Fibroblast of peridontal ligament (primary cell): ENCODE results near the gene SH3YL1.

Experiments
- DNase-seq: peaks from one replicate; pipeline ENCODE4 v3.0.0-alpha.2; 2010; ENCODE audit errors: extremely low read depth

Gene SH3YL1

DNA sequence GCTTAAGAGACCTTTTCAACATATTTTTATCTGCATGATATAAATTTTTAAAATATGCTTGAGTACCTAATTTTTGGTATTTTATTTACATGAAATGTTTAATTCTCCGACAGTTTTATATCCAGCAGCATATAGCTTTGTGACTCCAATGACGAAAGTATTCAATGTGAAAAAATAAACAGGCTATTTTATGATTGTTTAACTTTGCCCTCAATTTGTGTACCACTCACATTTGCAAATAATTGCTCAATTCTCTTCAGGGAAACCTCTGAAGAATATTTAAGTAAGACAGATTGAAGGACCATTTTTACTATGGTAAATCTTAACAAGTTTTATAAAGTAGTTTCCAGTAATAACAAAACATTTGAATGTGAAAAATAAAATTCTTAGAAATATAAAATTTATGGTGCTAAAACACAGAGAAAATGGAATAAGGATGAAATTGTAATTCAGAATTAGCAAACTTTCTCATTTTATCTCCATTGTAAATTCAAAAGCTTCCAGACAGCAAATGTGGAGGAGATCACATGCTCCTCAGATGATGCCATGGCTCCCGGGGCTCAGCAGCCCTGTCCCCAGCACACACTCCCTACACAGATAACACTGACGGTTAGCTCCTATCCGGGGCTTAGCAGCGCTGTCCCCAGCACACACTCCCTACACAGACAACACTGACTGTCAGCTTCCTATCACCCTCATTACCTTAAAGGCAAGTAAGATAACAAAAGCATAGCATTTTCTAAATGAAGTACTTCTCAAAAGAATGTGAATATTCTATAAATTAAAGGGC lies 39.7 kb downstream of the SH3YL1 start:
- no peak for DNase-seq

DNA sequence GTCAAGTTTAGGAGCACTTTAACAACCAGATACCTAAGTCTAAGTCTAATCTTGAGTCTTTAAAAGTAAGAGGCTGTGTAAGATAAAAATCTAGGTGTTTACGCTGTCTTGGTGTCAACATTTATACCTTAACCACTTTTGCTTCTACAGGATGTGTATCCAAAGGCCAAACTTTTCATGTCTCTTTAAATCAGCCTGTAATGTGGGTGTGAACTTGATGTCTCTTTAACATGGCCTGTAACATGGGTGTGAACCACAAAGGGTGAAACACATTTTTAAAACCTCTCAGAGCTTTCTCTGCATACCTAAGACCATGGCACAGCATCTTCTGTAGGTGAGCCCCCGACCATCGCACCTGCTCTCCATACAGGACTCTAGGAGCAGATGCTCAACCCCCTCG lies 40.4 kb downstream of the SH3YL1 start:
- DNase-seq, result no peak

DNA sequence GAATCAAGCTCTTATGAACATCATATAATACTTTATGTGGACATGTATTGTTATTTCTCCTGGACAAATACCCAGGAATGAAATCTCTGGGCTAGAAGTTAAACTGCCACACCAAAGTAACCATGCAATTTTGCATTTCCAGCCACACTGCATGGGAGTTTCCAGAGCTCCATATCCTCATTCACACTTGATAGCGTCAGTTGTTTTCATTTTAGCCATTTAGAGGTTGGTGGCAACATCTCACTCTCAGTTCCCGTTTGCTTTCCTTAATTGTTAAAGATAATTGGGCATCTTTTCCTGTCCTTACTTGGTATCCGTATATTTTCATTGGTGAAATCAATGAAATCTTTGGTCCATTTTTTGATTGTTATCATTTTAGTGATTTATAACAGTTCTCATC lies 47.8 kb downstream of the SH3YL1 start:
- no peak for DNase-seq

DNA sequence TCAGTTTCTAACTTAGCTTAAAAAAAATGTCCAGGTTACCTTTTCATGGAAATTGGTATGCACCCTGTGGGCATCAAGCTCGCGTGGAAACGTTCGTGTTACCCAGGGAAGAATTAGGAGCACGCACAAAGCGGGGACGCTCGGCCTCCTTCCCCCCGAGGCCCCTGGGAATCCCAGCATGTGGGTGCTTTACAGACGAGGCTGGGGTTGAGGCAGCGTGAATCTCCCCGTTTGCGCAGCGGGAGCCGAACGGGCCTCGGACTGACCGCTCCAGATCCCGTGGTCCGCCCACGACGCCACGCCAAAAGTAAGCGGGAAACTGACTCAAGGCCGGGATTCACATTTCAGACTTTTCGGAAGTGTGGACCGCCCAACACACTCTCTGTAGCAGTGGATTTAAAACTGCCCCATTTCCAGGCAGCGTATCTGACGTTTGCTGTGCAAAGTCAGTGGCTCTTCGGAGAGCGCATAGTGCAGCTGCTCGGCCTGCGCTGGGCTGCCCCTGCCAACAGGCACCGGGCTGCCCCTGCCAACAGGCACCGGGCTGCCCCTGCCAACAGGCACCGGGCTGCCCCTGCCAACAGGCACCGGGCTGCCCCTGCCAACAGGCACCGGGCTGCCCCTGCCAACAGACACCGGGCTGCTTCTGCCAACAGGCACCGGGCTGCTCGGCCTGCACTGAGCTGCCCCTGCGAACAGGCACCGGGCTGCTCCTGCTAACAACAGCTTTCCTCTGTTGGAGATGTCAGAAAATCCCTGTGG lies 49.7 kb downstream of the SH3YL1 start:
- no peak for DNase-seq

DNA sequence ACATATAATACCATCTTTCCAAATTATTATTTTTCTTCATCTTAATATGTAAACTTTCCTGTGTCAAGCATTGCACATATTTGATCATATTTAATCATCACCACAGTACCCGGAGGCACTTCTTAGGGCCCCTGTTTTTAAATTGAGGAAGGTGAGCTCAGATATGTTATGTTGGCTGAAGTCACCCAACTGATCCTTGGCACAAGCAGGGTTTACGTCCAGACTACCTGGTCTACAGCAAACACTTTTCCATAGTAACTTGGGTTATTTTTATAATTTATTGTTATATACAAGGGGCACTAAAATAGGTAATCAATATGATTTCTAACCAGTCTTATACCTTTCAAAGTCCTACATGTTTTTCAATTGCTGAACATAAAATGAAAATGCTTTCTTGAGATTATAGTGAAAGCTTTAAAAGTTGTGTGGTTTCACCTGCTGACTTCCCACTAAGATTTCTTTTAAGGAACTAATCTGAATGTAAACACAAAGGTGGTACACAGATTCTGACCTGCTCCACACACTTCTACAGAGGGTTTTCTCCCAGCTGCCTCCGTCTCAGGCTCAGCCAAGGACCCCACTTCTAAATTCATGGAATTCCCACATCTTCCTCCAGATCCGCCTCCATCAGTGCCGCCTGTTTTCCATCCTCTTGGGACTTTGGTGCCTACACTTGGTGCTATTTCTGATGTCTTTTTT lies 52.2 kb downstream of the SH3YL1 start:
- DNase-seq, result no peak

DNA sequence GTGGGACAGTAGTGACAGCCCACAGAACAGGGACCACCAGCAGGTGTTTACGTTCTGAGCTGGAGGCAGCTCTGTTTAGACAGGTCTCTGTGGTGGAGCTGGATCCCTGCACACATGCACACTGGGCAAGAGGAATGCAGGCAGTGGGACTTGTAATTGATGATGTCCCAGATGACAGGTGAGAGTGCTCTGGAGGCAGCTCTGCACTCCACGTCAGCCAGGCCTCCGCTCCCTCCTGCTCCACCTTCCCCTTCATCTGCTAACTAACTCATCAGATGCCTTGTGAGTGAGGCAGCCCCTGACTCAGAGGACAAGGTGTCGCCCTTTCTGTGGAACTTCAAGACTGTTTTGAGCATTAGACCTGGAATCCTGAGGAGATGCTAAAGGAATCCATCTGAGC lies 53.2 kb downstream of the SH3YL1 start:
- no peak for DNase-seq

DNA sequence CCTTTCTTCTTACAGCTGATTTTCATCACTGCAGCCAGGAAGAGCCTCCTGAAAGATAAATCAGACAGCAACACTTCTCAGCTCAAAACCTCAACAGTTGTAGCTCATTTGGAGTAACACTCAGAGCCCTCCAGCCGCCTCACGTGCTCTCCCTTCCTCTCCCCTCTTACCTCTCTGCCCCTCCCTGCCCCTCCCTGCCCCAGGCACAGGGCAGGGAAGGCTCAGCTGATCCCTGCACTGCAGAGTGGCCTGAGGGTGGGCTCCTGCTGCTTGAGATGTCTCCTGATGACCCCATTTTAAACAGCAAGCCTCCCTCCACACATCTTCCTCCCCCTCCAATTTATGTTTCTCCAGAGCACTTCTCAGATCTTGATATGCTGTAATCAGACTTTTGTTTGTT lies 54.4 kb downstream of the SH3YL1 start:
- DNase-seq, result no peak

DNA sequence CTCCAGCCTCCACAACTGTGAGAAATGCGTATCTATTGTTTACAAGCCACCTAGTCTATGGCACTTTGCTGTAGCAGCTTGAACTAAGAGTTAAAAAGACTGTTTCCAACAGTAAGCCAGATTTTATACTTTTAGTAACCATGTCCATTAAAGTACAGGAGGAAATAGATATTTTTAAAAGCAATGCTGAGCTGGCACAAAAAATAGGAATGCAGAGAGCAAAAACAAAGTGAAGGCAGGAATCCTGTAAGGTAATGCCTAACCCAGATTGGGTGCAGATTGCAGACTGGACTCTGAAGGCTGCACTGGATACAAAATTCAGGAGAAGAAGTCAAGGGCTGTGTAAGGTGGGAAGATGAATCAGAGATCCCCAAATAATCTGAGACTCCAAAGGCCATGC lies 55.5 kb downstream of the SH3YL1 start:
- no peak for DNase-seq

DNA sequence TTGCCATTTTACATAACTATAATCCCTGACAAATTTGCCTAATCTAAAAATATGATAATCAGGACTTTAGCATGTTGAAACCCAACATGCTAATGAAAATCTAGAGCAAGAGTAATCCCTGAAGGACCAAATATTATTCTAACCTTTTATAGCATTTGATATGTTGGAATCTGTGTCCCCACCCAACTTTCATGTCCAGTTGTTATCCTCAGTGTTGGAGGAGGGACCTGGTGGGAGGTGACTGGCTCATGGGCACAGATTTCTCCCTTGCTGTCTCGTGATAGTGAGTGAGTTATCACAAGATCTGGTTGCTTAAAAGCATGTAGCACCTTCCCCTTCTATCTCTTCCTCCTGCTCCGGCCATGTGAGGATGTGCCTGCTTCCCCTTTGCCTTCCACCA lies 59.8 kb downstream of the SH3YL1 start:
- no peak for DNase-seq

DNA sequence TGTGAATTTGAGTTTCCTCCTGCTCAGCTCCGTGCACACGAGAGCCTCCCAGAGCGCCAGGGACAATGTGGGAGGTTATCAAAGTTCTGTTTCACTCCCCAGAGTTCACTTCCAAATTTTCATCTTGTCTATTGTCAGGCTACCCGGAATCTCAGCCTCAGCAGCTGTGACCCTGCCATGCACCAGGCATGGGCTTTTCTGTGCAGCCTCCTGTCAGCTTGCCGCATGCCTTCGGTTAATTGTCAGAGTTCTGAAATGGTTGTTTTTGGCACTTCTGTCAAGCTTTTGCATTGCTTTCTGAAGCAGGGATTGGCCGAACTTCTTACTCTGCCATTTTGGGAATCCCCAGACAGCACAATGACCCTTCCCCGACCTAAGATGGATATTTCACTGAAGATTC lies 60.4 kb downstream of the SH3YL1 start:
- no peak for DNase-seq

DNA sequence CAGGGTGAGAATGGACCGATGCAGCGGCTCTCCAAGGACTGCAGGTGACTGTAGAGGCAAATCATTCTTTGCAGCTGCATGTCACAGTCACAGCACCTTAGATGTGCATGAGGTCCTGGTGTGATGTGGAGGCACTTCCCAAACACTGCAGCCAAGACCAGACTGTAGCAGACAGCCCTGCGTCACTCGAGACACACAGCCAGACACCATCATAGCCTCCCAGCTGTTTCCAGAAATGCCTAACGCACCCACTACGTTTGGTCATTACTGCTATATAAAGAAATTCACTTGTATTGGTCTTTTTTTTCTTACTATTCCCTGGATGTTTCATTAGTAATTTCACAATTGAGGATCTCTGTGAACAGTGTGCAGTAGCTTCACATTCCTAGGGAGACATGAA lies 60.9 kb downstream of the SH3YL1 start:
- no peak for DNase-seq

DNA sequence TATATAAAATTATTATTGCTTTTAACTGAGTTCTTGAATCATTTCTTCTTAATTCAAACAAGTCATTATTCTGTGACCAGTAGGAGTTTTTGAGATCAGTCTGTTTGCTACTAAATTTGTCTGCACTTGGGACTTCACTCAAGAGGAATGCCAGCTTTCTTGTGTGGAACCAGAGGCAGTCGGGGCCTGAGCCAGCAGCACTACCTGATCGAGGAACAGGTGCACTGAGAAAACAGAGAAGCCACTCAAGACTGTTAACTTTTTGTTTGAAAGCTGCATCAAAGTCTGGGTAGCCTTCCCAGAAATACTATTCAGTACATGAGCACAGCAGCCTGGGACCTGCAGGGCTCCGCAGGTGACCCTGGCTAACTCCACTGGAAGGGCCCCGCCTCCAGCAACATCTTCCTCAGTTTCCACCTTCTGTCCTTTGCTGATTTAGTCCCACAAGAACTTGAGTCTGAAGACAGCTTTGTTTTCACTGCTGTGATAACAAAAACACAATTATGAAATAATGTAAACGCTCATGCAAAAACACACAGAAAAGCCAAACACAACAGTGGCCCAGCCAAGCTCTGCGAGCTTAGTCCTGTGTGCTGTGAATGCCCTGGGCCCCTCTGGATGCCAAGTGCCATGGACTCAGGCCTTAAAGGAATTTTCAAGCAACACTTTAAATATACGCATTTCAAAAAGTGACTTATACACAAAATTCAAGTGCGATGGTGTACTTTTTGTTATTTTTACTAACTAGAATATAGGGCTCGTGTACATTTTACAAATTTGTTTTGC lies 62.0 kb downstream of the SH3YL1 start:
- no peak for DNase-seq

DNA sequence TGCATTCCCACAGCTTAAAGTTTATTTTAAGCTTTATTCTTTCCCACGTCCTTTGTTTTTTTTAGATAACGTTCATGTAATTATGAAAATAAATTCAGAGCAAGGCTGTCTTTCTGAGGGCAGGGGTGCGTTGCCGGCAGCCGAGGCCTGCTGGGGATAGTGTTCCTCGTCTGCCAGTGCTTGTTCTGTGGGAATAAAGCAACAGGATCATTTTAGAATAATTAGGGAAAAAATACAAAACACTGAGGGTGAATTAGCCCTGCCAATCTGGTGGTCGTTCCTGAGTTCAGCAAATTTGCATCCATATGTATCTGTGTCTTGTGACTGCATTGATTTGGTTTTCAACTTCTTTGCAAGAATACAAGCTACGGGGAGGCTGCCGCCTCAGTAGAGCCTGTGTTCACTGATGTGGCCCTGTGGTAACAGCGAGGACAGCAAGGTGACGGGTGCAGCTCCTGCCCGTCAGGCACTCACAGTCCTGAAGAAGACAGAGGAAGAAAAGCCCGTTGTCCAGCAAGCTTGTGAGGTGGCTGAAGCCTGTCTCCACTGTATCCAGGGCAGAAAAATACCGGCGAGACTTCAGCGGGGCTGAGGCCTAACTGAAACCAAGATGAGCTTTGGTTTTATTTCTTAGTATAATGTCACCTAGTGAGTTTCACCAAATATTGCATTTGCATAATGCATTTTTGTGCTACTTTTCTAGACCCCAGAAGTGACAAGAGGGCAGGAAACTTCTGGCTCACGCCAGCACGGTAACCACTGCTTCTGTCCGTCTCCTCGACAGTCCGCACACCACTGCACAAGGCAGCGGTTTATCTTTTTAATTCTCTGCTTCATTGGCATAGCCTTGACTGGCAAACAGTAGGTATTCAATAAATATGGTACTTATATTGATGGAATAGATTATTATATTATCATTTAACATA lies 64.5 kb downstream of the SH3YL1 start:
- DNase-seq, result no peak

DNA sequence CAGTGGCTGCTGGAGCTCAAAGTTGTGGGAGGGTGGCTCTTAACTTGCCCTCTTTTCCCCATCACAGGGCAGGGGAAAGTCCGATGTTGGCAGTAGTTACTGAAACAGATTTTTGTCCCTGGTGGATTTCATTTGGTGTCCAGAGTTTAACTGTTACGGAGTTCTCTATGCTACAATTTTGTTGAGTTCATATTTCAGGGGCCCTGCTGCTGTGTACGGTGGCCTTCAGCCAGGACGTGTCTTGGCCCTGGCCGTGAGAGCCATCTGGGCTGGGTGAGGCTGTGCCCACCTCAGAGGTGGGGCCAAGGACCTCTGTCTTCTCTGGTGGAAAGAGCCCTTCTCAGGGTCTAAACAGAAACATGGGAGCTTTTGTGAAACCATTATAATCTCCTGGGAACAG lies 67.4 kb downstream of the SH3YL1 start:
- DNase-seq, result no peak

DNA sequence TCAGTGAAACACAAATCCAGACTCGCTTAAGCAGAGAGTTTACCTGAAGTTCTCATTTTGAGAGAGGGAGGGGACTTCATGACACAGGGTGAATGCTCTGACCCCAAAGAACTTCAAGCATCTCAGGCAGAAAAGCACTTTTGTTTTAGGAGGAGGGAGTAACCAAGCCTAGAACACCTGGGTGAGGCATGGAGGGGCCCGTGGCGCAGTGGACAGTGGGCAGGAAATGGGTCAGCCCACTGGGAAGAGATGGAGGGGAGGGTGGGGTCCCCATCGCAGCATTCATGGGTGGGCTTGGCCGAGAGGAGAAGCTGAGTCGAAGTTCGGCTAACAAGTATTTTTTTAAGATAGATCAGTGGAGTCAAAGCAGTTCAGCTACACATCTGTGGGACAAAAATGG lies 67.9 kb downstream of the SH3YL1 start:
- DNase-seq, result no peak

DNA sequence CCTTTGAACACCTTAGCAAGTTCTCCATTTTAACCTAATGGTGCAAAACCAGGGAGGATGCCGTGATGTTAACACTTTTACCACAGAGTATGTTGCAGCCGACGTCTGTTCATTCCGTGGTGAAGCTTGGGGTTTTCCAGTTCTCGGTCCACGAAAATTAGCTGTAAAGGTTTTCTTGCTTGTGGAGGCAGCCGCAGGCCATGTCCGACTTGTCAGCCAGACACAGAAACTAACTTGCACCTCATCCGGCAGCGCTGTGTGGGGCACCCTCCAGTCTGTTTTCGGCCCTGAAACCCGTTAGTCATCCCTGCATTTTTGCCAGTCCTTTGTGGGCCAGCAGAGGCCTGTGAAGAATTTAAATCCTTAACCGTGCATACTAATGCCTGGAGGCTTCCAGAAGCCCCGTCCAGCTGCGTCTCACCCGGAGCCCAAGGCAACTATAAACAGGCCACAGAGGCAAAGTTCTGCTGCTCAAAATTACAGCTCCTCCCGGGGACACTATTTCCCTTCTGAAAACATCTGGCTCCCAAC lies 70.6 kb downstream of the SH3YL1 start:
- peak; percentile 18 for DNase-seq

DNA sequence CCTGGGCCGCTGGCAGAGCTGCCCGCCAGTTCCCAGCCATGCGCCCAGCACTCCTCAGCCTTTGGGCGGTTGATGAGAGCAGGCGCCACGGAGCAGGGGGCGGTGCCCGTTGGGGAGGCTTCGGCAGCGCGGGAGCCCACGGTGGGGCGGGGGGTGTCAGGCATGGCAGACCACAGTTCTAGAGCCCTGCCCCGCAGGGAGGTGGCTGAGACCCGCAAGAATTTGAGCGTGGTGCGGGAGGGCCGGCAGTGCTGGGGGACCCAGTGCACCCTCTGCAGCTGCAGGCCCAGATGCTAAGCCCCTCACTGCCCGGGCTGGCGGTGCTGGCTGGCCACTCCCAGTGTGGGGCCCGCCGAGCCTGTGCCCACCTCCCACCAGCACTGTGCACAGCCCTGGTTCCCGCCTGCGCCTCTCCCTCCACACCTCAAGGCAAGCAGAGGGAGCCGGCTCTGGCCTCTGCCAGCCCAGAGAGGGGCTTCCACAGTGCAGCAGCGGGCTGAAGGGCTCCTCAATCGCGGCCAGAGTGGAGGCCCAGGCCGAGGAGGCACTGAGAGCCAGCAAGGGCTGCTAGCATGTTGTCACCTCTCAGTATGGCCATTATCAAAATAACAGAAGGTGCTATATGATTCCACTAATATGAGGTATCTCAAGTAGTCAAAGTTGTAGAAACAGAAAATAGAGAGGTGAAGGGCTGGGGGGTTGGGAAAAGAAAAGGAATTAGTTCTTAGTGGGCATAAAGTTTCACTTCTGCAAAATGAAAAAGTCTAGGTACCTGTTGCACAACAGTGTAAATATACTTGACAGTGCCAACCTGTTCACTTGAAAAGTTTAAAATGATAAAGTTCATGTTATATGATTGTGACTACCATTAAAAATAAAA lies 72.3 kb downstream of the SH3YL1 start:
- DNase-seq, result no peak

DNA sequence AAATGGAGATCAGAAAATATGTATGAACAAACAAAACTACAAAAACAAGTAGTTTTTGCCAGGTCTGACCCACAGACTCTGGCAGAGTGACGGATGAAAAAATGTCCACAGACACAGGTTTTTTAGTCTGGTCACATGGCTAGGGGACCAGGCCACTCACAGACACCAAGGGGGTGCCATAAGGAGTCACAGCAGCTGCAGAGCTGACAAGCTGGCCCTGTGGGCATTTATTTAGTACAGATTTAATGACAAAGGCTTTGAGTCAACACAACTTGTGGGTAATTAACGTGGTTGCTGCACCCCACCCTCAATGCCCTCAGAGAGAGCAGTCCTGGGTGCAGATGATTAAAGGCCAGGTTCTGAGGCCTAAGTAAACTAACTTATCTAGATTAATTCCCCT lies 76.0 kb downstream of the SH3YL1 start:
- DNase-seq, result no peak

DNA sequence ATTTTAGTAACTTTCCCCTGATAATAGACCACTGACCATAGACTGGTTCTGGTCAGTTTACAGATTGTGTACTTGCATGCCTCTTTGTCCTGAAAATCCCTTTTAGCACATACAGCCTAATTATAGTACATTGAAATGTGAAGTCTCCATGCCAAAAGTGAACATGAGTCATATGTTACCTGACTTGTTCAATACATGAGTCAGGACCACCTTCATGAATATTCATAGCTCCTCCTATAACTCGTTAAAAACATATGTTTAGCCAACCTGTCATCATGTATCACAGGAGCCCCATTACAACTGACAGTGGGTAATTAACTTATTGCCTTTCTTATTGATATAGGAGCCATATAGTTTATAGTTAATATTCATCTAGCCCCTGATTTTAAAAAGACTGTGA lies 78.6 kb downstream of the SH3YL1 start:
- DNase-seq, result no peak

DNA sequence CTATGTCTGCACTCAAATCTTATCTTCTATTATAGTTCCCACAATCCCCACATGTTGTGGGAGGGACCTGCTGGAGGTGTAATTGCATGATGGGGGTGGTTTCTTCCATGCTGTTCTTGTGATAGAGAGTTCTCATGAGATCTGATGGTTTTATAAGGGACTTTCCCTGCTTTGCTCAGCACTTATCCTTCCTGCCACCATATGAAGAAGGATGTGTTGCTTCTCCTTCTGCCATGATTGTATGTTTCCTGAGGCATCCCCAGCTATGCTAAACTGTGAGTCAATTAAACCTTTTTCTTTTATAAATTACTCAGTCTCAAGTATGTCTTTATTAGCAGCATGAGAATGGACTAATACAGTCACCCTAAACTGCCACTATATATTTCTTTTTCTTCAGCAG lies 79.1 kb downstream of the SH3YL1 start:
- no peak for DNase-seq
